Measurements from ENCODE around the gene LONRF2. TPM values are rescaled to one million over a fixed set of nuclear protein-coding genes. Genes with fewer than 3 reads are reported as not detected.
"Not testable (repeated sequence)": the region's sequence is repeated elsewhere in the genome, so short reads cannot be mapped to it uniquely, and the experiment has no call there.

LONRF2 gene
- total RNA-seq, 1 donor from 2014 or later = 7.6 TPM

- no peaks in the 10 kb centered on the region for H3K4me1 ChIP-seq
- TF ChIP-seq CTCF (IDR thresholded peaks at IDR 0.05) = no peak
- H3K27me3 ChIP-seq = no peaks in the 10 kb centered on the region
- intact Hi-C loops (cut with DNase I) = no loop called here
- DNase-seq (ENCODE audit: low spot score in 2 of 2) = no peak
- H3K36me3 ChIP-seq = no peaks in the 10 kb centered on the region
- H3K9me3 ChIP-seq = no peaks in the 10 kb centered on the region
- no peak overlapping the region for H3K27ac ChIP-seq
- no peak overlapping the region for H3K4me3 ChIP-seq
Measured at GRCh38 chr2:100352521-100352920, 30.2 kb upstream of the LONRF2 start.

DNA sequence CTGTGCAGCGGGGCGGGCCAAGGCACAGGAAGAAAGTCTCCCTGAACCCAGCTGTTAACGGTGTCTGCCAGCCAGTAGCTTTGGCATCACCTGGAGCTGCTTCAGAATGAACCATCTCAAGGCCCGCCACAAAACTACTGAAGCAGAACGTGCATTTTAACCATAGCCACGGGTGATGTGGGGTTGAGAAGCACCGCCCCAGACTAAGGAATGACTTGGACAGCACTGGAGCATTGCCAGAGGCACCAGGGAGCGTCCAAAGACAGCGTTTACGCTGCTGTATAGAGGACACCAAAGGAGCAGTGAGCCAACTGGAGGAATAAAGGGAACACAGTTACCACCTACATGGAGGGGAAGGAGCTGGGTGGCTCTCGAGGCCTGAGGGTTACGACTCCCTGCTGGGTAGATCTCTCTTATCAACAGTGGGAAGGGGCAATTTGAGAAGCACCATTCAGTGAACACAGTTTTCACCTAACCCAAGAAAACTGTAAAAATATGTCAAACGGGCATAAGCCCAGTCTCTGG, 28.4 kb upstream of the LONRF2 start:
- H3K36me3 ChIP-seq = no peaks in the 10 kb centered on the region
- no peak overlapping the region for H3K27ac ChIP-seq
- H3K27me3 ChIP-seq = no peaks in the 10 kb centered on the region
- no peak overlapping the region for H3K4me3 ChIP-seq
- H3K4me1 ChIP-seq = no peaks in the 10 kb centered on the region
- DNase-seq (ENCODE audit: low spot score in 2 of 2) = no peak
- intact Hi-C loops (cut with DNase I) = no loop called here
- H3K9me3 ChIP-seq = no peaks in the 10 kb centered on the region
- no peak for TF ChIP-seq CTCF (IDR thresholded peaks at IDR 0.05)

- intact Hi-C loops (cut with DNase I); DNase-seq (ENCODE audit: low spot score in 2 of 2); H3K27me3 ChIP-seq; H3K4me1 ChIP-seq; H3K36me3 ChIP-seq; H3K27ac ChIP-seq; H3K9me3 ChIP-seq; H3K4me3 ChIP-seq: not testable (repeated sequence)
Measured at GRCh38 chr2:100345144-100345543, 22.8 kb upstream of the LONRF2 start.

- DNase-seq (ENCODE audit: low spot score in 2 of 2) = no peak
- intact Hi-C loops (cut with DNase I) = no loop called here
Measured at GRCh38 chr2:100344433-100344832, 22.1 kb upstream of the LONRF2 start.

GRCh38 chr2:100342466-100342865, 20.2 kb upstream of the LONRF2 start:
- DNase-seq (ENCODE audit: low spot score in 2 of 2); H3K27ac ChIP-seq; H3K4me1 ChIP-seq; H3K9me3 ChIP-seq; H3K36me3 ChIP-seq; H3K4me3 ChIP-seq; intact Hi-C loops (cut with DNase I); H3K27me3 ChIP-seq: not testable (repeated sequence)

More at GRCh38 chr2:100344433-100344832, 22.1 kb upstream of the LONRF2 start:
- H3K36me3 ChIP-seq = no peaks in the 10 kb centered on the region
- no peak overlapping the region for H3K27ac ChIP-seq
- H3K4me3 ChIP-seq = no peak overlapping the region
- H3K9me3 ChIP-seq = no peaks in the 10 kb centered on the region
- H3K4me1 ChIP-seq = no peaks in the 10 kb centered on the region
- no peak for TF ChIP-seq CTCF (IDR thresholded peaks at IDR 0.05)
- H3K27me3 ChIP-seq = no peaks in the 10 kb centered on the region

DNA sequence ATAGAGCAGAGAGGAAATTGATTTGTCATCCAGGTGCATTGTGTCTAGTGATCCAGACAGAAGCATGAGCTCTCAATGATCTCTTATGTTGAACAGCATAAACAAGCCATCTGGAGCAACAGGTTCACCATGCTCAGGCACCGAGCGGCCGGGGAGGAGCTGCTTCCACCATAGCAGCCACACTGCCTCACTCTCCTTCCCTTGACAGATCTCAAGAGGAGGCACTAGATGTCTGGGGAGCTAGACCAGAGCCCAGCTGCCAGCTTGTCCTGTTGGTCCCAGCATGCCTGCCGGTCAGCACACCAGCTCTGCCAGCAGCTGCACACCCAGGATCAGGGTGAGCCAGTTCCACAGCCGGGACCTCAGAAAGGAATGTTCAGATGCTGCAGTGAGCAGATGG, 17.5 kb upstream of the LONRF2 start:
- Histone ChIP-seq H3K27ac (no peak overlapping the region), H3K27me3 (no peaks in the 10 kb centered on the region), H3K9me3 (no peaks in the 10 kb centered on the region), H3K36me3 (no peaks in the 10 kb centered on the region), H3K4me3 (no peak overlapping the region), H3K4me1 (no peaks in the 10 kb centered on the region)
- DNase-seq (ENCODE audit: low spot score in 2 of 2) = no peak
- intact Hi-C loops (cut with DNase I) = no loop called here
- no peak for TF ChIP-seq CTCF (IDR thresholded peaks at IDR 0.05)

DNA sequence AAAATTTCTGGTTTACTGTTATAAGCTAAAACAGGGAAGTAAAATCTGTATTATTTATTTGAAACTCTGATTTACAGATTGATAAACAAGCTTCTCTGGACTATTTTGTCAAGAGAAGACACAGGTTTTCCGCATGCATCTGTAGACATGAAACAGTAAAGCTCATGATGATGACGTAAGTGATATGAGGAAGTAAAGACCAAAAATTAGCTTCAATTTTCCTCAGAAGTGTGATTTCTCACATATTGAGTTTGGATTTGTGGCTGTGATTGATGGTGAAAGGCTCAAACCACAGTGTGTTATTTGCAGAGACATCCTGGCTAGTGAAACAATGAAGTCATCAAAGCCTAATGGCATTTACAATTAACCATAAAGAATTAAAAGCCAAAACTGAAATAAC, 12.6 kb upstream of the LONRF2 start:
- no peak for DNase-seq (ENCODE audit: low spot score in 2 of 2)
- Histone ChIP-seq H3K27ac (no peak overlapping the region), H3K4me3 (no peak overlapping the region), H3K4me1 (no peaks in the 10 kb centered on the region), H3K36me3 (no peaks in the 10 kb centered on the region), H3K27me3 (no peaks in the 10 kb centered on the region), H3K9me3 (no peaks in the 10 kb centered on the region)
- intact Hi-C loops (cut with DNase I) = no loop called here
- TF ChIP-seq CTCF (IDR thresholded peaks at IDR 0.05) = no peak
